ENCODE measurements around the gene EXOC5.

Gene EXOC5

GRCh38 chr14:57268161-57269069 lies at the start of gene EXOC5, which contains the start of gene AP5M1:
TSS of gene EXOC5 (minus strand) at chr14:57268905. CDS start at chr14:57268648, 257 bp downstream.
TSS of gene AP5M1 (plus strand) at chr14:57268971. CDS start at chr14:57269315, 344 bp downstream.
- TF ChIP-seq CTCF (IDR thresholded peaks at IDR 0.05; ENCODE audit: control insufficient read depth, insufficient read depth, low read depth, low read length, missing control alignments) = peak; percentile 4
- H3K4me3 ChIP-seq (ENCODE audit: control insufficient read depth, low read depth, low read length) = peak within 1 kb of the TSS; percentile 99

GRCh38 chr14:57317248-57317833 lies 48.6 kb upstream of the EXOC5 start:
- H3K4me3 ChIP-seq (ENCODE audit: control insufficient read depth, low read depth, low read length) = no peak overlapping the region
- DNase-seq (ENCODE audit: low read depth) = peak; percentile 42
- TF ChIP-seq CTCF (IDR thresholded peaks at IDR 0.05; ENCODE audit: control insufficient read depth, insufficient read depth, low read depth, low read length, missing control alignments) = peak; percentile 82

More at GRCh38 chr14:57268161-57269069, at the start of gene EXOC5, which contains the start of gene AP5M1:
- DNase-seq (ENCODE audit: low read depth) = peak; percentile 55

GRCh38 chr14:57314396-57315089 lies 45.8 kb upstream of the EXOC5 start:
- H3K4me3 ChIP-seq (ENCODE audit: control insufficient read depth, low read depth, low read length) = no peak overlapping the region
- TF ChIP-seq CTCF (IDR thresholded peaks at IDR 0.05; ENCODE audit: control insufficient read depth, insufficient read depth, low read depth, low read length, missing control alignments) = no peak
- DNase-seq (ENCODE audit: low read depth) = no peak

GRCh38 chr14:57302883-57303282 lies 34.2 kb upstream of the EXOC5 start:
- TF ChIP-seq CTCF (IDR thresholded peaks at IDR 0.05; ENCODE audit: control insufficient read depth, insufficient read depth, low read depth, low read length, missing control alignments) = no peak
- DNase-seq (ENCODE audit: low read depth) = no peak
- no peak overlapping the region for H3K4me3 ChIP-seq (ENCODE audit: control insufficient read depth, low read depth, low read length)

GRCh38 chr14:57299511-57299910 lies 30.8 kb upstream of the EXOC5 start:
- H3K4me3 ChIP-seq (ENCODE audit: control insufficient read depth, low read depth, low read length) = no peak overlapping the region
- DNase-seq (ENCODE audit: low read depth) = no peak
- TF ChIP-seq CTCF (IDR thresholded peaks at IDR 0.05; ENCODE audit: control insufficient read depth, insufficient read depth, low read depth, low read length, missing control alignments) = no peak

- no peak for DNase-seq (ENCODE audit: low read depth)
Observed at GRCh38 chr14:57297852-57298251, 29.1 kb upstream of the EXOC5 start.

More at GRCh38 chr14:57297852-57298251, 29.1 kb upstream of the EXOC5 start:
- H3K4me3 ChIP-seq (ENCODE audit: control insufficient read depth, low read depth, low read length) = no peak overlapping the region
- TF ChIP-seq CTCF (IDR thresholded peaks at IDR 0.05; ENCODE audit: control insufficient read depth, insufficient read depth, low read depth, low read length, missing control alignments) = no peak
